NCI-H1092 (cell line): Measurements from ENCODE around the gene GUCY1A2.
"Not testable (repeated sequence)": the region's sequence is repeated elsewhere in the genome, so short reads cannot be mapped to it uniquely, and the experiment has no call there.

ENCODE experiments used
- DNase-seq: peaks from one replicate; lab custom pipeline; 2025; lab: John Stamatoyannopoulos, UW

The GUCY1A2 gene, protein sequence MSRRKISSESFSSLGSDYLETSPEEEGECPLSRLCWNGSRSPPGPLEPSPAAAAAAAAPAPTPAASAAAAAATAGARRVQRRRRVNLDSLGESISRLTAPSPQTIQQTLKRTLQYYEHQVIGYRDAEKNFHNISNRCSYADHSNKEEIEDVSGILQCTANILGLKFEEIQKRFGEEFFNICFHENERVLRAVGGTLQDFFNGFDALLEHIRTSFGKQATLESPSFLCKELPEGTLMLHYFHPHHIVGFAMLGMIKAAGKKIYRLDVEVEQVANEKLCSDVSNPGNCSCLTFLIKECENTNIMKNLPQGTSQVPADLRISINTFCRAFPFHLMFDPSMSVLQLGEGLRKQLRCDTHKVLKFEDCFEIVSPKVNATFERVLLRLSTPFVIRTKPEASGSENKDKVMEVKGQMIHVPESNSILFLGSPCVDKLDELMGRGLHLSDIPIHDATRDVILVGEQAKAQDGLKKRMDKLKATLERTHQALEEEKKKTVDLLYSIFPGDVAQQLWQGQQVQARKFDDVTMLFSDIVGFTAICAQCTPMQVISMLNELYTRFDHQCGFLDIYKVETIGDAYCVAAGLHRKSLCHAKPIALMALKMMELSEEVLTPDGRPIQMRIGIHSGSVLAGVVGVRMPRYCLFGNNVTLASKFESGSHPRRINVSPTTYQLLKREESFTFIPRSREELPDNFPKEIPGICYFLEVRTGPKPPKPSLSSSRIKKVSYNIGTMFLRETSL

GRCh38 chr11:107018219-107018901 is at the start of gene GUCY1A2:
GUCY1A2 (minus strand) TSS chr11:107018476; CDS start chr11:107018055, 421 bp downstream.
- peak; percentile 35 for DNase-seq

- DNase-seq: no peak
Observed at GRCh38 chr11:107054391-107054790, 36.1 kb upstream of the GUCY1A2 start.

- not testable (repeated sequence) for DNase-seq
Observed at GRCh38 chr11:107051332-107051731, 33.1 kb upstream of the GUCY1A2 start.

- DNase-seq: not testable (repeated sequence)
Observed at GRCh38 chr11:107050899-107051298, 32.6 kb upstream of the GUCY1A2 start.

GRCh38 chr11:107050121-107050520 is 31.8 kb upstream of the GUCY1A2 start:
- DNase-seq: no peak

GRCh38 chr11:107044503-107044902 is 26.2 kb upstream of the GUCY1A2 start:
- DNase-seq: no peak

- no peak for DNase-seq
Observed at GRCh38 chr11:107043242-107044006, 25.1 kb upstream of the GUCY1A2 start.

DNA sequence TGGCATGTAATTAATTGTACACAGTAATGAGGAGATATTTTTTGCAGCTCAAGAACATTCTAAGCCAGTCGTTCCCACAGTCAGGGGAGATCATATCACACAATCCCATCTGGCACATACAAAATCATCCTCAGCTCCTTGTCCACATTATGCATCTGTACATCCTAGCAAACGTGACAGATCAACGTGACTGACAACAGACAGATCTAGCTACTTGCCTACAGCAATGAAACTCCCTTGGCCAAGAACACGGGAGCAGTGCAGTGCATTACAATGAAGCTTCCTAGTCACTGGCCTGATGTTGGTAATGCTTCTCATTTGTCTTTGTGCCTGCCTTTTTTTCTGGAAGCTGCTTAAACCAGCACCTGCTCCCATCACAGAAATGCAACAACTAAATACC is 24.5 kb upstream of the GUCY1A2 start:
- no peak for DNase-seq

GRCh38 chr11:107041088-107041444 is 22.8 kb upstream of the GUCY1A2 start:
- DNase-seq: no peak

DNA sequence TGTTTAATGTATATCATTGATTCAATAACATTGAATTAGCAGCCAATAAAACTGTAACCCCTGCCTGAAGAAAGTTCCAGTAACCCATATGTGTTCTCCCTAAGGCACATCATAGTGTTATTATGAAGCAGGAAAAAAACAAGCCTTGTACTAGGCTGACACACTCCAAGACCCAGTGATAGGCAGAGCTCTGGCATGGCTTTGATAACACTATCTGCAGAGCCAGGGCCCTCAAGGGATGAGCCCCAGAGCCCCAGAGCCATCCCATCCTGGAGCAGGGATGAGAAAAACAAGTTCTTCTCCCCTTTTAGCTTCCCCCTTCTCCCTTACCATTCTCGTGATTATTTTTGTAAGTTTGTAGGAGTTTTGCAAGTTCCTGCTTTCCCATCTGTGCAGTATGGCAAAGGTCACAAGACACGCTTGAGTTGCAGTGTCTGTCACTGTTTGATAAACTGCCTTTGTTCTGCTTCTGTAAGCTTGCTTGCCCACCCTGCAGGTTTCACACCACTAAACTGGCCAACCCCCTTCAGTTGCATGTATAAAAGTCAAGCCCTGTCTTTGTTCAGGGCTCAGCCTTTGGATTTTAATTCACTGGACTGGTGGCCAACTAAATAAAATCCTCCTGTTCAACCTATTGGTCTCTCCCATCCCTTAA is 22.3 kb upstream of the GUCY1A2 start:
- DNase-seq: no peak

DNA sequence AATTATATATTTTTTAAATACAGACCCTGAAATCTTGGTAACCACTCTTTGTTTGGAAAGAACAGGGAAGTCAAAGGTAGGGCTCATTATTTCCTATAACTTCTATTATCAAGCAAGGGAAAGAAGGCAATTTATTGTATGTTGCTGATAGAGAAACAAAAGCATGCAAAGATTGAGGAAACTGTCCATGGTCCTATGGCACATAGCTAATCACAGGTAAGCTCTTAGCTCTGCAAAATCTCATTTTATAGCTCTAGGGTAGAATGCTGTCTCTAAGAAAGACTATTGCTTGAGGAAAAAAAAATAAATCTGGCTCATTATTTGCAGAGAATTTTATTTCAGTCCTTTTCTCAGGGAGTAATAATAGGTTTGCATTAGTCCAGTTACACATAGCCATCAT is 7.4 kb upstream of the GUCY1A2 start:
- DNase-seq: no peak

GRCh38 chr11:107020594-107020993 is 2.3 kb upstream of the GUCY1A2 start:
- no peak for DNase-seq

DNA sequence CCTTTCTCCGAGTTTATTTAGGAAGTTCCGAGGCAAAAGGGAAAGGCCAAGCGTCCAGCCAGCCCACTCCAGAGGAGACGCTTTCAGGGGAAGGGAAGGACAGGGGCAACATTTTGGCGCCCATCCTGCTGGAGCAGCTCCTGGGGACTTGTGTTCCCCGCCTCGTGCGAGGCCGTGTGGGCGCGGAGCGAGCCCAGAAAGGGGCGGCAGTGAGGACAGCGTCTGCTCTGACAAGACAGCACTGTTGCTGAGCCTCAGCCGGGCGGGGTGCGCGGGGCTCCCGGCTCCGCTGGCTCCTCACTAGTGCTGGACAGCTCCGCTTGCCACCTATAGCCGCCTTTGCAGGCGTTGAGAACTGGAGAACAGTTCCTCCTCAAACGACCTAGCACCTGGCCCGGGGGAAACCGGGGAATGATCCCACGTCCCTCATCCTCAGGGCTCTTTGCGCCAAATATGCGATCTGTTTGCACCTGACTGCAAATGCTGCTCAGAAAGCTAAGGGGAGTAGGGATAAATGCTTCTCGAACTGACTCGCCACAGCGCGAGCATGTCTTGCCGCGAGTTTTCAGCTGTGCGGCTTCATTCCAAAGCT is 722 bp upstream of the GUCY1A2 start:
- peak; percentile 9 for DNase-seq

GRCh38 chr11:107017433-107018218 is 650 bp downstream of the GUCY1A2 start:
- peak; percentile 27 for DNase-seq

- DNase-seq: no peak
Observed at GRCh38 chr11:107017104-107017432, 1.2 kb downstream of the GUCY1A2 start.

DNA sequence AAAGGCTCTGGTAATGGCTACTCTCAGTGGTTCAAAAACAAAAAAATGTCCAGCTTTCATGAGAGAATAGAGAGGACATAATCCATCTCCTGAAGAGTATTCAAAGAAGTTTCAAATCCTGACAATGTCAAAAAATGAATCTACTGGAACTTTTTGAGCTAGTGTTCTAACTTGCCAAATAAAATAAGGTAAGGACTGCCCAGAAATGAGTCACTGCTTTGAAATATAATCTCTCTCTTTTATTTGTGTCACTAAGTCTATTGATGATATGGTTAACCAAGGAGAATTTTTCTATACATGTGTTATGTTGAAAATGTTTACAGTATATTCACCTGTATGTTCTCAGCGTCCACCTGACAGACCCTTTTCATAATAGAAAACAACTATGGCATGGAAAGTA is 3.4 kb downstream of the GUCY1A2 start:
- DNase-seq: no peak

GRCh38 chr11:107011977-107012376 is 6.3 kb downstream of the GUCY1A2 start:
- DNase-seq: no peak

DNA sequence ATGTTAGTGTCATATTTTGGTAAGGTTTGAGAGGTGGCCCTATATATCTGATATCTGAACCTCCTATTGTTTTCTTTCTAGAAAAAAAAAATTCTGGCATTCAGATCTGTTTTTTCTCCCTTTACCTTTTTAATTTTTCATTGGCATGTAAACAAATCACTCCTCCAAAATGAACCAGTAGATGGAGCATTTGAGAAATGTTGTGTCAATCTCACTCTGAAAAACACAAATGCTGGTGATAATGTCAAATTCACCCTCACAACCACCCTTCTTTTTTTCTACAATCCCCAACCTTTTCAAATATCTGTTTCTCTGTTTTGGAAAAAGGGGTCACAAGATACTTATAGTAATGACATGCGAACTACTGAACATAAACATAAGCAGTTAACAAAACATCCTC is 9.1 kb downstream of the GUCY1A2 start:
- no peak for DNase-seq

GRCh38 chr11:107006076-107006833 is 12.0 kb downstream of the GUCY1A2 start:
- DNase-seq: no peak

DNA sequence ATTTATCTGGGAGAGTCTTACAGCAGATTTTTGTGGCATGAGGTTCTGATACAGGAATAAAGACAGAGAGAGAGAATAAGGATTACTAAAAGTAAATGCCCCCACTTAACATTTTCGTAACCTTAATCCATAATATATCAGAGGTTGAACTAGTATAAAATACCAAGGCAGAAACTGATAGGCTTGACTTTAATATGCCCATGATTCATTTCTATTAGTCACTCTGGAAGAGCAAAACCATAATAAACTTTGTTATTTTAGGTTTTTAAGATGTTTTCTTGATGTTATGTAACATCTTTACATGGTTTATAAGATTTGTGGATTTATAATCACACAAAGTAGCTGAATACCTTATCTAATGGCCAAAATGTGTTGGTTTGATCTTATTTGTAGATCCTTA is 19.1 kb downstream of the GUCY1A2 start:
- no peak for DNase-seq
